HG03159 (cell line): ENCODE measurements around the gene EMC10.
"Not testable (repeated sequence)": the region's sequence is repeated elsewhere in the genome, so short reads cannot be mapped to it uniquely, and the experiment has no call there.

Experiments used
- ATAC-seq: cut with Tn5 transposase; IDR thresholded peaks from one replicate; pipeline ENCODE4 v1.9.1; 2021; ENCODE audit warnings: mild to moderate bottlenecking, moderate library complexity; ENCODE audit not compliant: unreplicated experiment

EMC10 gene

GRCh38 chr19:50512999-50513745 is 36.9 kb downstream of the EMC10 start:
- no peak for ATAC-seq

- no peak for ATAC-seq
These were observed 37.5 kb downstream of the EMC10 start, which contains the start of gene ASPDH for GRCh38 chr19:50513746-50514345. Gene ASPDH (minus strand): TSS chr19:50513913. CDS start chr19:50513823, 90 bp downstream.

GRCh38 chr19:50514346-50515167 is 38.2 kb downstream of the EMC10 start:
- no peak for ATAC-seq

GRCh38 chr19:50515168-50515561 is 38.9 kb downstream of the EMC10 start:
- no peak for ATAC-seq

- ATAC-seq: no peak
These were observed 40.1 kb downstream of the EMC10 start for GRCh38 chr19:50516456-50516855.

- ATAC-seq: no peak
These were observed 40.8 kb downstream of the EMC10 start for GRCh38 chr19:50516964-50517703.

GRCh38 chr19:50517704-50518075 is 41.4 kb downstream of the EMC10 start:
- no peak for ATAC-seq

GRCh38 chr19:50518091-50519005 is 42.0 kb downstream of the EMC10 start:
- ATAC-seq: no peak

- ATAC-seq: no peak
These were observed 42.8 kb downstream of the EMC10 start for GRCh38 chr19:50519006-50519575.

- ATAC-seq: no peak
These were observed 44.6 kb downstream of the EMC10 start for GRCh38 chr19:50520822-50521465.

GRCh38 chr19:50522881-50523280 is 46.6 kb downstream of the EMC10 start:
- ATAC-seq: no peak

- ATAC-seq: not testable (repeated sequence)
These were observed 51.7 kb downstream of the EMC10 start for GRCh38 chr19:50528052-50528451.

GRCh38 chr19:50531171-50531612 is 54.9 kb downstream of the EMC10 start:
- ATAC-seq: no peak

GRCh38 chr19:50532952-50533351 is 56.6 kb downstream of the EMC10 start:
- ATAC-seq: no peak

GRCh38 chr19:50534478-50534877 is 58.2 kb downstream of the EMC10 start:
- no peak for ATAC-seq

- no peak for ATAC-seq
These were observed 59.4 kb downstream of the EMC10 start for GRCh38 chr19:50535672-50536187.

GRCh38 chr19:50536662-50537305 is 60.5 kb downstream of the EMC10 start:
- no peak for ATAC-seq

- ATAC-seq: no peak
These were observed 61.0 kb downstream of the EMC10 start for GRCh38 chr19:50537306-50537685.
